ENCODE data around the gene CABP2.

GRCh38 chr11:67469508-67469811, 53.8 kb downstream of the CABP2 start:
- TF ChIP-seq CTCF (conservative IDR thresholded peaks at IDR 0.05 in 1 of 2, IDR thresholded peaks at IDR 0.05 in 1 of 2; ENCODE audit: low read depth in 1 of 2, low read length in 2 of 2) (no peak), EZH2 (IDR thresholded peaks at IDR 0.05; ENCODE audit: low read length, missing control alignments) (no peak)

Measured in fibroblast of lung (primary cell).